K562 (cell line): Measurements from ENCODE around the gene TIMP2.

Experiments
- CTCF ChIP-seq, 3 experiments: IDR thresholded peaks in 2 of 3; conservative IDR thresholded peaks in 1 of 3; 2 replicates each; pipeline ENCODE4 v1.5.1; 2011 to 2012; ENCODE audit warnings: low read length in 3 of 3, mild to moderate bottlenecking in 3 of 3, control low read depth in 2 of 3, improper control_type of control experiment in 1 of 3, inconsistent platforms in 1 of 3, low read depth in 1 of 3, mixed read lengths in 1 of 3, moderate library complexity in 1 of 3; ENCODE audit not compliant: insufficient read depth in 2 of 3
- FOXP4 ChIP-seq: sonication (generic); formaldehyde crosslinking; IDR thresholded peaks from 2 replicates; pipeline ENCODE4 v1.8.0; 2022; ENCODE audit warnings: mild to moderate bottlenecking, missing genetic modification reagents, borderline replicate concordance
- JUNB ChIP-seq: fragments of 450-650 bp; formaldehyde crosslinking; conservative IDR thresholded peaks from 2 replicates; pipeline ENCODE4 v1.4.0; 2020; ENCODE audit warnings: mild to moderate bottlenecking
- KDM2B ChIP-seq: fragments of 250-450 bp; sonication (Bioruptor Pico); IDR thresholded peaks from 2 replicates; pipeline ENCODE4 v1.8.0; 2021; ENCODE audit warnings: mild to moderate bottlenecking, moderate library complexity
- MCM2 ChIP-seq: fragments of 450-650 bp; IDR thresholded peaks from 2 replicates; pipeline ENCODE4 v1.6.1; 2017; ENCODE audit warnings: low read depth, mild to moderate bottlenecking
- MEIS2 ChIP-seq: fragments of 450-650 bp; IDR thresholded peaks from 2 replicates; pipeline ENCODE4 v1.6.1; 2014; ENCODE audit warnings: mild to moderate bottlenecking; ENCODE audit not compliant: partially characterized antibody
- MYBL2 ChIP-seq, 2 experiments: fragments of 450-650 bp in 1 of 2; sonication (generic) in 1 of 2; formaldehyde crosslinking in 1 of 2; IDR thresholded peaks; 2 replicates each; pipeline versions ENCODE4 v1.6.1 to v1.8.1; 2017 to 2022; ENCODE audit warnings: borderline replicate concordance in 1 of 2, inconsistent platforms in 1 of 2, low read depth in 1 of 2, mild to moderate bottlenecking in 1 of 2, missing genetic modification reagents in 1 of 2, moderate library complexity in 1 of 2
- RCOR1 ChIP-seq, 2 experiments: IDR thresholded peaks; 2 replicates each; pipeline ENCODE4 v1.6.1; 2012; ENCODE audit warnings: low read depth in 2 of 2, low read length in 2 of 2, borderline replicate concordance in 1 of 2, improper control_type of control experiment in 1 of 2
- REST ChIP-seq, 2 experiments: fragments of 450-650 bp; formaldehyde crosslinking in 1 of 2; IDR thresholded peaks; 2 replicates each; pipeline versions ENCODE4 v1.4.0 to v1.6.1; 2014 to 2020; ENCODE audit warnings: mild to moderate bottlenecking in 2 of 2, borderline replicate concordance in 1 of 2, low read depth in 1 of 2
- USF1 ChIP-seq: sonication (generic); formaldehyde crosslinking; IDR thresholded peaks from 2 replicates; pipeline ENCODE4 v1.9.0; 2022; ENCODE audit warnings: mild to moderate bottlenecking, missing genetic modification reagents
- ZNF184 ChIP-seq: sonication (generic); formaldehyde crosslinking; IDR thresholded peaks from 2 replicates; pipeline ENCODE4 v1.5.0; 2020; ENCODE audit warnings: missing genetic modification reagents
- ZNF263 ChIP-seq: sonication (generic); formaldehyde crosslinking; IDR thresholded peaks from 2 replicates; pipeline ENCODE4 v1.8.0; 2022; ENCODE audit warnings: mild to moderate bottlenecking, missing genetic modification reagents, borderline replicate concordance
- ZNF324 ChIP-seq: fragments of 250-450 bp; sonication (Bioruptor Pico); IDR thresholded peaks from 2 replicates; pipeline ENCODE4 v1.4.0; 2020; ENCODE audit warnings: mild to moderate bottlenecking

- TF ChIP-seq CTCF (IDR thresholded peaks at IDR 0.05 in 2 of 3, conservative IDR thresholded peaks at IDR 0.05 in 1 of 3; ENCODE audit: insufficient read depth in 2 of 3, low read depth in 1 of 3, low read length in 3 of 3) = no peak
- no peak for TF ChIP-seq JUNB (CRISPR knock-in tag)
- TF ChIP-seq FOXP4 (CRISPR knock-in tag) = no peak
- no peak for TF ChIP-seq ZNF324 (CRISPR knock-in tag)
- no peak for TF ChIP-seq MCM2
- TF ChIP-seq KDM2B = no peak
- no peak for TF ChIP-seq ZNF263
- TF ChIP-seq RCOR1 (IDR thresholded peaks at IDR 0.05; ENCODE audit: borderline replicate concordance in 1 of 2, low read depth in 2 of 2, low read length in 2 of 2) = no peak
- no peak for TF ChIP-seq MEIS2
- no peak for TF ChIP-seq REST (IDR thresholded peaks at IDR 0.05; ENCODE audit: borderline replicate concordance)
- TF ChIP-seq REST (CRISPR knock-in tag; IDR thresholded peaks at IDR 0.05; ENCODE audit: low read depth) = no peak
- no peak for TF ChIP-seq ZNF184 (CRISPR knock-in tag)
- no peak for TF ChIP-seq USF1 (CRISPR knock-in tag)
- TF ChIP-seq MYBL2 (IDR thresholded peaks at IDR 0.05; ENCODE audit: low read depth) = no peak
- no peak for TF ChIP-seq MYBL2 (CRISPR knock-in tag; IDR thresholded peaks at IDR 0.05; ENCODE audit: borderline replicate concordance)
Measured at GRCh38 chr17:78918979-78919378, 6.2 kb downstream of the TIMP2 start.
